ENCODE measurements around the gene UROC1. TPM values are rescaled to one million over a fixed set of nuclear protein-coding genes. Genes with fewer than 3 reads are reported as not detected.

The UROC1 gene
- total RNA-seq, 1 experiment from 2014 or later = not detected

- Histone ChIP-seq H3K56ac (ENCODE audit: insufficient read length, low read depth, low read length) (no peak overlapping the region), H3K9ac (ENCODE audit: extremely low read depth, insufficient read length, low read length) (no peak overlapping the region), H2AFZ (ENCODE audit: low read length) (no peak overlapping the region), H4K20me1 (ENCODE audit: control insufficient read depth, insufficient read depth, insufficient read length) (no peaks in the 10 kb centered on the region), H3K4me1 (ENCODE audit: insufficient read depth, low read length) (peaks cover 4% of the 10 kb centered on the region; the same call in 1 of the 2 replicates), H3T11ph (ENCODE audit: low read length) (no peak overlapping the region), H2BK20ac (ENCODE audit: low read depth, low read length, poor library complexity, severe bottlenecking) (no peak overlapping the region), H3K18ac (ENCODE audit: insufficient read length, low read depth, low read length) (no peak overlapping the region), H4K91ac (ENCODE audit: insufficient read length, low read depth, low read length) (no peak overlapping the region), H3K4ac (ENCODE audit: low read depth, low read length) (no peak overlapping the region), H3K27me3 (ENCODE audit: insufficient read depth, low read length) (no peaks in the 10 kb centered on the region), H3K79me1 (ENCODE audit: insufficient read depth, low read depth, low read length, poor library complexity, severe bottlenecking) (no peaks in the 10 kb centered on the region), H3K23ac (ENCODE audit: insufficient read length, low read depth, low read length) (no peak overlapping the region), H3K4me2 (ENCODE audit: insufficient read depth, insufficient read length, low read length) (no peak overlapping the region), H2BK15ac (ENCODE audit: low read depth, low read length) (no peak overlapping the region), H2BK12ac (ENCODE audit: insufficient read length, low read depth, low read length) (no peak overlapping the region), H3K9me3 (ENCODE audit: control insufficient read depth, low read depth, low read length) (no peaks in the 10 kb centered on the region), H3K79me2 (ENCODE audit: insufficient read depth, low read length) (no peaks in the 10 kb centered on the region), H3K23me2 (ENCODE audit: insufficient read length, low read depth, low read length, poor library complexity, severe bottlenecking) (no peaks in the 10 kb centered on the region), H4K8ac (replicated peaks; ENCODE audit: insufficient read length, low read depth, low read length) (no peak overlapping the region), H4K5ac (ENCODE audit: insufficient read length, low read depth, low read length) (no peak overlapping the region), H3K27ac (ENCODE audit: insufficient read length, low read depth, low read length) (no peak overlapping the region), H2AK5ac (ENCODE audit: insufficient read length, low read length) (no peak overlapping the region), H2BK5ac (ENCODE audit: insufficient read length, low read length) (no peak overlapping the region), H3K14ac (ENCODE audit: insufficient read depth, low read length) (no peak overlapping the region; the same call in 1 of the 2 replicates), H2BK120ac (ENCODE audit: low read depth, low read length, poor library complexity, severe bottlenecking) (no peak overlapping the region)
- Mint-ChIP-seq H3K27ac (no peak overlapping the region; a peak in 1 of 7 replicates), H3K27me3 (ENCODE audit: low read depth) (no peaks in the 10 kb centered on the region; the same call in none of the 2 replicates), H3K9me3 (no peaks in the 10 kb centered on the region), H3K36me3 (ENCODE audit: insufficient read depth in 1 of 3, low read depth in 3 of 3) (no peaks in the 10 kb centered on the region), H3K4me1 (peaks cover 27 to 36% of the 10 kb centered on the region in 2 experiments), H3K4me3 (no peak overlapping the region)
- WGBS (ENCODE audit: extremely low coverage, insufficient read length, low lambda C conversion rate) = no CpG with 5 or more reads among the region's 14 CpGs
- TF ChIP-seq, protein P1, sequence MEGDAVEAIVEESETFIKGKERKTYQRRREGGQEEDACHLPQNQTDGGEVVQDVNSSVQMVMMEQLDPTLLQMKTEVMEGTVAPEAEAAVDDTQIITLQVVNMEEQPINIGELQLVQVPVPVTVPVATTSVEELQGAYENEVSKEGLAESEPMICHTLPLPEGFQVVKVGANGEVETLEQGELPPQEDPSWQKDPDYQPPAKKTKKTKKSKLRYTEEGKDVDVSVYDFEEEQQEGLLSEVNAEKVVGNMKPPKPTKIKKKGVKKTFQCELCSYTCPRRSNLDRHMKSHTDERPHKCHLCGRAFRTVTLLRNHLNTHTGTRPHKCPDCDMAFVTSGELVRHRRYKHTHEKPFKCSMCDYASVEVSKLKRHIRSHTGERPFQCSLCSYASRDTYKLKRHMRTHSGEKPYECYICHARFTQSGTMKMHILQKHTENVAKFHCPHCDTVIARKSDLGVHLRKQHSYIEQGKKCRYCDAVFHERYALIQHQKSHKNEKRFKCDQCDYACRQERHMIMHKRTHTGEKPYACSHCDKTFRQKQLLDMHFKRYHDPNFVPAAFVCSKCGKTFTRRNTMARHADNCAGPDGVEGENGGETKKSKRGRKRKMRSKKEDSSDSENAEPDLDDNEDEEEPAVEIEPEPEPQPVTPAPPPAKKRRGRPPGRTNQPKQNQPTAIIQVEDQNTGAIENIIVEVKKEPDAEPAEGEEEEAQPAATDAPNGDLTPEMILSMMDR (conservative IDR thresholded peaks at IDR 0.05) = no peak
- DNase-seq = peak; percentile 19
Observed at GRCh38 chr3:126552688-126553283, 35.2 kb upstream of the UROC1 start.
